ENCODE results near the gene PROZ. TPM values are rescaled to one million over a fixed set of nuclear protein-coding genes. Genes with fewer than 3 reads are reported as not detected.

PROZ gene
- total RNA-seq, 2 experiments from 2014 or later, result 0.19 TPM; not detected in 1

DNA sequence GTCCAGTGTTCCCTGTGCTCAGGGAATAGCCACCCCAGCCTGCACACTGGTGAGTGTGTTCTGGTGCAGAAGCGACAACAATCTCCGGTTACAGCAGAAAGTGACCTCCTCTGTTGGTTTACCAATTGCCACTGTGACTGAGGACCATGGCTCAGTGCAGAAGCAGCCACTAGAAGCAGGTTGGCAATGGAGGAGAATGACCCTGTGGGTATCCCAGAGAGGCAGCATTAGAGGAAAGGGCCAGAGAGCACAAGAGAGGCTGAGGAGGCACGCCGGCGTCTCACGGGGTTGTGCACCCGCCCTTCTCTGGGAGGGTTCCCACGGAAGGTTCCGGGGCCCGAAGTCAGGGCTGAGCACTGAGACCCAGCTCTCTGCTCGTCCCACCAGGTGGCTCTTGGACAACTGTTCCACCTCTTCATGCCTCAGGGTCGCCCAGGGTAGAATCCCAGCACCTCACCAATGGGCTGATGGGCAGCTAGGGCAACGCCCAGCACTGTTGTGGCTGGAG is 14.0 kb downstream of the PROZ start:
- Mint-ChIP-seq H3K9me3 (no peaks in the 10 kb centered on the region), H3K27me3 (no peaks in the 10 kb centered on the region), H3K27ac (peak overlapping the region; percentile 46), H3K4me3 (no peak overlapping the region), H3K36me3 (ENCODE audit: low read depth) (peaks cover 64% of the 10 kb centered on the region), H3K4me1 (peaks cover 45% of the 10 kb centered on the region)
- no peak for DNase-seq
- CTCF ChIA-PET, result interaction anchor here (0.9 to 1.1 kb wide), 2 partner anchors 10 to 207 kb away, joined by 3 read pairs; no protein-coding TSS in a partner anchor
- POLR2A ChIA-PET, result no interaction called here

DNA sequence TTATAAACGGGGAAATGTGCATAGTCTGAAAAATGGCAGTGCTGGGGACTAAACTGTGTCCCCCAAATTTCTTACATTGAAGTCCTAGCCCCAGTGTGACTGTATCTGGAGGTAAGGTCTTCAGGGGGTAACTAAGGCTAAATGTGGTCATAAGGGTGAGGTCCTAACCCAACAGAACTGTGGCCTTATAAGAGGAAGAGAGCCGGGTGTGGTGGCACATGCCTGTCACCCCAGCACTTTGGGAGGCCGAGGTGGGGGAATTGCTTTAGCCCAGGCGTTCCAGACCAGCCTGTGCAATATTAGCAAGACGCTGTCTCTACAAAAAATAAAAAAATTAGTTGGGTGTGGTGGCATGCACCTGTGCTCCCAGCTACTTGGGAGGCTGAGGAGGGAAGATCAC is 17.8 kb downstream of the PROZ start:
- Mint-ChIP-seq H3K36me3 (ENCODE audit: low read depth) (peaks cover 72% of the 10 kb centered on the region), H3K27me3 (no peaks in the 10 kb centered on the region), H3K4me3 (peak overlapping the region; percentile 46), H3K9me3 (no peaks in the 10 kb centered on the region), H3K27ac (peak overlapping the region; percentile 99), H3K4me1 (peaks cover 72% of the 10 kb centered on the region)
- CTCF ChIA-PET, result interaction anchor here (0.6 to 1.2 kb wide), 3 partner anchors 15 to 575 kb away, joined by 3 to 4 read pairs (median 3); no protein-coding TSS in a partner anchor
- POLR2A ChIA-PET, result no interaction called here
- peak; percentile 58 for DNase-seq

DNA sequence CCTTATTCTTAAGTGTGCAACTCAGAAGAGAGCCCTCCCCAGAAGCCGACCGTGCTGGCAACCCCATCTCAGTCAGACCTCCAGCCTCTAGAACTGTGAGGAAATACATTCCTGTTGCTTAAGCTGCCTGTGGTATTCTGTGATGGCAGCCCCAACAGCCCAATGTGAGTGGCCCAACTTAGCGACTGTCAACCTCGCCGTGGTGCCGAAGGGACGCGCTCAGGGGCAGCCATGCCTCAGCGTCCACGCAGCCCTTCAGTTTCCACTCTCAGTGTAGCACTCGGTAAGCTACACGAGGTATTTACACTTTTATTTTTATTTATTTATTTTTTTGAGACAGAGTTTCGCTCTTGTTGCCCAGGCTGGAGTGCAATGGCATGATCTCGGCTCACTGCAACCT is 18.4 kb downstream of the PROZ start:
- Mint-ChIP-seq H3K9me3 (no peaks in the 10 kb centered on the region), H3K4me1 (peaks cover 71% of the 10 kb centered on the region), H3K27me3 (no peaks in the 10 kb centered on the region), H3K27ac (peak overlapping the region; percentile 99), H3K4me3 (no peak overlapping the region), H3K36me3 (ENCODE audit: low read depth) (peaks cover 72% of the 10 kb centered on the region)
- CTCF ChIA-PET, result interaction anchor here (1.2 kb wide), 1 partner anchor 15 kb away, joined by 3 read pairs; no protein-coding TSS in a partner anchor
- no peak for DNase-seq
- POLR2A ChIA-PET, result no interaction called here

DNA sequence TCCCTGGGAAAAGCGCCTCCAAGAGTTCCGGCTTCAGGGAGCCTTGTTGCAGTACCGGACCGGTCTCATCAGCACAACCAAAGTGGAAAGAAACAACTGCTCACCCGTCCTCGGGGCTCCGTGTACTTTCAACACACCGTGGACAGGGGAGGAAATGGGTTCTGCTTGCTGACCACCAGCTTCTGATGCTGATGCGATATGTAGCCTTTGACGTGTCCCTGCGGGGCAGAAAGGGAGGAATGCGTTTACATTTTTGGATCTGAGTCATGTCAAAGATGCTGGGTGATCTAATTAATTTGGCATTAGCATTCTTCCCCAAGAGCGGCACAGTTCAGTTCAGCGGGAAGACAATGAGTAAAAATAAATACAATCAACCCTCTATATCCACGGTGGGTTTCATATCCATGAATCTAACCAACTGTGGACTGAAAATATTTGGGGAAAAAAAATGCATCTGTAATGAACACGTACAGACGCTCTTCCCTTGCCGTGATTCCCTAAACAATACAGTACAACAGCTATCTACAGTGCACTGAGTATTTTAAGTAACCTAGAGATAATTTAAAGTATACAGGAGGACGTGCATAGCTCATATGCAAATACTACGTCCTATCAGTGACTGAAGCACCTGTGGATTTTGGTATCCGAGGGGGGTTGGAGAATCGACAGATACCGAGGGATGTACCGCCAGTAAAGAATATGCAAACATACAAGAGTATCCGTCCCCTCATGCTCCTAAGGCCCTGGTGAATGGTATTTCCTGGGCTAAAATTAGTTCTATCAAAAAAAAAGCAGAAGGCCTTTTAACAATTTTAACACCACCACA is 19.8 kb downstream of the PROZ start:
- H3K27ac Mint-ChIP-seq, result peak overlapping the region; percentile 74
- no peak overlapping the region for H3K4me3 Mint-ChIP-seq
- H3K36me3 Mint-ChIP-seq (ENCODE audit: low read depth), result peaks cover 76% of the 10 kb centered on the region
- no peaks in the 10 kb centered on the region for H3K27me3 Mint-ChIP-seq
- CTCF ChIA-PET, result interaction anchor here (0.6 to 0.7 kb wide), 2 partner anchors 9 to 414 kb away, joined by 3 read pairs; no protein-coding TSS in a partner anchor
- POLR2A ChIA-PET, result no interaction called here
- no peaks in the 10 kb centered on the region for H3K9me3 Mint-ChIP-seq
- H3K4me1 Mint-ChIP-seq, result peaks cover 76% of the 10 kb centered on the region
- DNase-seq, result no peak

DNA sequence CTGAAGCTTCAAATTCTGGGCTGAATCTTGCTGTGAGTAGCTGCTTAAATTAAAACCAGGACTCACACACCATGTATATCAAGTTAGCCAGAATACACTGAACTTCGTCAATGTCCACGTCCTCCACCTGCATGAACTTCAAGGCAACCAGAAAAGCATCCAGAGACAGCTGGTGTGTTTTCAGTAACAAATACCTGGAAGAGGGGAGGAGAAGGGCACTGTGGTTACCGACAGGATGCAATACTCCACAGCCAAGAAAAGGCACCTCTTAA is 20.4 kb downstream of the PROZ start:
- POLR2A ChIA-PET, result no interaction called here
- DNase-seq, result no peak

DNA sequence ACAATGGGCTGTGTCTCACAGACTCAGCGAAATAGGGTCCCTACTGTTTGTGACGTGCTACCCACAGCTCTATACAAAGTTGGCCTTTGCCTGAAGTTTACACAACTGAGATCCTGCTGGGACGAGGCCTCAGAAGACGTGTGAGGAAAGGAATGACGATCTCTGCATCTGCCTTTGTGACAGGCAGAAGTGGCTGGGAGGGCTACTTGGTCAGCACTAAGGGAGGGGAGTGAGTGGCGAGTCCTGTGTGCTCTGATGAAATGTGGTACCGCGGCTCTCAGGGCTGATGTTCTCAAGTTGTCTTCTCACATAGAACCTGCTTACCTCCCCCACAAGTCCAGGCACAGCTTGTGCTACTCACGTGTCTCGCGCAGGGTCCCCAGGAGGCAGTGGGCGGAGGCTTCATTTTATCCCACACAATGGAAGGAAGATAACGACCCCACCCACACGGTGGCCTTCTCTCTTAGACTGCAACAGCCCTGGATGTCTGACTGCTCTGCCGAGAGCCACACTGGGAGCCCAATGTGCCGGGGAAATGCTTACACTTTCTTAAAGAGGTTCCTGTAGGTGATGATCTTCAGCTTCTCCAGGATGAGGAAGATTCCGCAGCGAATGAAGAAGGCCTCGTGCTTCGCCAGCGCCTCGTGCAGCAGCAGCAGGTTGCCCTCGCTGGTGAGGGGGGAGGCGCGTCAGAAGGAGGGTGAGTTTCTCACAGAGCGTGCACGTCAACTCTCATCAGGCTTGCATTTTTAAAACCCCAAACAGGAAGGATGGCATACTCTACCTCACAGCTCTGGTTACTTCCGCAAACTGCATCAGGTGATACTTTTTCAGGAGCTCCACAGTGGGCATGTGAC is 21.2 kb downstream of the PROZ start:
- no peaks in the 10 kb centered on the region for H3K9me3 Mint-ChIP-seq
- H3K4me3 Mint-ChIP-seq, result no peak overlapping the region
- H3K4me1 Mint-ChIP-seq, result peaks cover 78% of the 10 kb centered on the region
- DNase-seq, result no peak
- CTCF ChIA-PET, result interaction anchor here (0.6 to 1.2 kb wide), 3 partner anchors 10 to 413 kb away, joined by 3 to 4 read pairs (median 3); no protein-coding TSS in a partner anchor
- POLR2A ChIA-PET, result no interaction called here
- peaks cover 78% of the 10 kb centered on the region for H3K36me3 Mint-ChIP-seq (ENCODE audit: low read depth)
- H3K27me3 Mint-ChIP-seq, result no peaks in the 10 kb centered on the region
- H3K27ac Mint-ChIP-seq, result peak overlapping the region; percentile 86

More for the DNA sequence above, 20.4 kb downstream of the PROZ start:
- Mint-ChIP-seq H3K4me1 (peaks cover 79% of the 10 kb centered on the region), H3K27me3 (no peaks in the 10 kb centered on the region), H3K36me3 (ENCODE audit: low read depth) (peaks cover 82% of the 10 kb centered on the region), H3K9me3 (no peaks in the 10 kb centered on the region), H3K27ac (peak overlapping the region; percentile 86), H3K4me3 (peak overlapping the region; percentile 6)
- CTCF ChIA-PET, result interaction anchor here (0.6 to 0.7 kb wide), 2 partner anchors 10 to 413 kb away, joined by 3 read pairs; no protein-coding TSS in a partner anchor

DNA sequence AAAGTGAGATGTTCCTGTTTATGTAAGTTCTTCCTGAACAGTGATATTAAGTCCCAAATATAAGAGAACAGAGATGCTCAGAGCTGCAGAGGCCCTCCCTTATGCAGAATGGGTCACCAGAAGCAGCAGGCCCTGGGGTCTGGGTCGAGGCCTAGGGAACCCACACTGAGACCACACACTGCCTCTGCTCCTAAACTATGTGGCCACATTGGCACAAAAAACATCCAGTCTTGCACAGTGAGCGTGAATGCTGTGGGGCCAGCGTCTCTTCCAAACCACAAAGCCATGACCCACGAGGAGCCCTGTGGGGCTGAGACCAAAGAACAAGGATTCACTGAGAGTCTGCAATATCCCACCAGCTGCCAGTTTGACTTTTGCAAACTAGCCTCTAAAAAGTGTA is 23.6 kb downstream of the PROZ start:
- Mint-ChIP-seq H3K36me3 (ENCODE audit: low read depth) (peaks cover 71% of the 10 kb centered on the region), H3K9me3 (no peaks in the 10 kb centered on the region), H3K4me1 (peaks cover 77% of the 10 kb centered on the region), H3K27me3 (no peaks in the 10 kb centered on the region), H3K4me3 (no peak overlapping the region), H3K27ac (peak overlapping the region; percentile 80)
- ChIA-PET CTCF (interaction anchor here (1.5 to 1.6 kb wide), 2 partner anchors 9 to 28 kb away, joined by 3 to 4 read pairs; partner anchors contain the start of gene CUL4A), POLR2A (no interaction called here)
- DNase-seq, result no peak

DNA sequence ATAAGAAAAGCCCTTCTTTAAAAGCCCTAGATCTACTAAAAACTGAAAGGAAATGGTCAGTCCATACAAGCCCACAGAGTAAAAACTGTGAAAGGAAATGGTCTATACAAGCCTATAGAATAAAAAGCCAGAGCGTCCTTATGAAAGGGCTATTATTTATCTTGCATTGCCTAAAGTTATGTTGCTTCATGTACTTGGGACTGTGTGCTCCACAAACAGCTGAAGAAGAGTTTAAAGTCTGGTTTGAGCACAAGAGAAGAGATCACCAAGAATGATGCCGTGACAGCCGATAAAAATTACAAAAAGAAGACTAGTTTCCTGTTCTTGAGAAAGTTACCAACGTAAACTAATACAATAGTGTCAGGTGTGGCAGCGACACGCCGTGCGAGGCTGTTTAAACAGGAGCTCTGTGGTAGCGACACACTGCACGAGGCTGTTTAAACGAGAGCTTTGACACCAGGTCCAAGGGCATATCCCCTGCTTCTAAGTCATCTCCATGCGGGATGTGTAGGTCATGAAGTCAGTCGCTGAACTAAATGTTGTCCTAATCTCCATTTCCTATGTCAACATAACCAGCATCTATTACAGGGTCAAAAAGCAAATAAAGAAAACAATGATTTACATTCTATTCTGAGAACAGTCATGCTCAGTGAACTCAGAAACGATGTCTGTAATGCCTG is 25.1 kb downstream of the PROZ start:
- H3K4me1 Mint-ChIP-seq, result peaks cover 82% of the 10 kb centered on the region
- peaks cover 76% of the 10 kb centered on the region for H3K36me3 Mint-ChIP-seq (ENCODE audit: low read depth)
- POLR2A ChIA-PET, result no interaction called here
- no peak for DNase-seq
- H3K4me3 Mint-ChIP-seq, result peak overlapping the region; percentile 25
- H3K27me3 Mint-ChIP-seq, result no peaks in the 10 kb centered on the region
- CTCF ChIA-PET, result interaction anchor here (1.0 to 1.6 kb wide), 3 partner anchors 9 to 26 kb away, joined by 3 to 4 read pairs (median 3); partner anchors contain the start of gene CUL4A
- peaks cover 1% of the 10 kb centered on the region for H3K9me3 Mint-ChIP-seq
- H3K27ac Mint-ChIP-seq, result peak overlapping the region; percentile 57

DNA sequence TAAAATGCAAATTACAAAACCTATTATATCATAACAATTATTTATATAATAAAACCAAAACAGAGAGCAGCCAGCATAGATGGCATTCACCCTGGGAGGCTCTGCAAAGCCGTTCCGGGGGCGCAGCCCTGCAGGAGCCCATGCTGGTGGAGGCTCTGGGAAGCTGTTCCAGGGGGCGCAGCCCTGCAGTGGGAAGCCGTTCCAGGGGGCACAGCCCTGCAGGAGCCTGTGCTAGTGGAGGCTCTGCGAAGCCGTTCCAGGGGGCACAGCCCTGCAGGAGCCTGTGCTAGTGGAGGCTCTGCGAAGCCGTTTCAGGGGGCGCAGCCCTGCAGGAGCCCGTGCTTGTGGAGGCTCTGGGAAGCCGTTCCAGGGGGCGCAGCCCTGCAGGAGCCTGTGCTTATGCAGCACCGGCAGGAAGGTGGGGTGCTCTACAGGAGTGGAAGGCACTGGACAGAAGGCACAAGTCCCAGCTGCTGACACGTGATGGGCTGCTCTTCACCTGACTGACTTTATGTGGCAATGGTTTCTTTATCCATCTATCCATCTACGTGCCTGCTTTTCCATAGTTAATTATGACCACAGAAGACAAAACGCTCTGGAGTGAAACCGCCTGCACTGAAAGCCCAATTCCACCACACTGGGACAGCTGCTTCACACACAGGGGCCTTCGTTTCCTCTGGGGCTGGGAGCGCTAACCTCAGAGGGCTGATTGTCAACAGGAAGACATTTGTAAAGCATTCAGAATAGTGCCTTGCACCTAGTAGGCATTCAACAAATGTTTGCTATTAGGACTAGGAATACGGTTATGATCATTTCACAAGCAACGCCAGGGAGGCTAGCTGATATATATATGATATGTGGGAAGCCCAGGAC is 26.4 kb downstream of the PROZ start:
- POLR2A ChIA-PET, result no interaction called here
- H3K4me1 Mint-ChIP-seq, result peaks cover 77% of the 10 kb centered on the region
- no peaks in the 10 kb centered on the region for H3K27me3 Mint-ChIP-seq
- peaks cover 2% of the 10 kb centered on the region for H3K9me3 Mint-ChIP-seq
- CTCF ChIA-PET, result no interaction called here
- peak overlapping the region; percentile 88 for H3K27ac Mint-ChIP-seq
- peaks cover 74% of the 10 kb centered on the region for H3K36me3 Mint-ChIP-seq (ENCODE audit: low read depth)
- H3K4me3 Mint-ChIP-seq, result peak overlapping the region; percentile 58
- peak; percentile 33 for DNase-seq

DNA sequence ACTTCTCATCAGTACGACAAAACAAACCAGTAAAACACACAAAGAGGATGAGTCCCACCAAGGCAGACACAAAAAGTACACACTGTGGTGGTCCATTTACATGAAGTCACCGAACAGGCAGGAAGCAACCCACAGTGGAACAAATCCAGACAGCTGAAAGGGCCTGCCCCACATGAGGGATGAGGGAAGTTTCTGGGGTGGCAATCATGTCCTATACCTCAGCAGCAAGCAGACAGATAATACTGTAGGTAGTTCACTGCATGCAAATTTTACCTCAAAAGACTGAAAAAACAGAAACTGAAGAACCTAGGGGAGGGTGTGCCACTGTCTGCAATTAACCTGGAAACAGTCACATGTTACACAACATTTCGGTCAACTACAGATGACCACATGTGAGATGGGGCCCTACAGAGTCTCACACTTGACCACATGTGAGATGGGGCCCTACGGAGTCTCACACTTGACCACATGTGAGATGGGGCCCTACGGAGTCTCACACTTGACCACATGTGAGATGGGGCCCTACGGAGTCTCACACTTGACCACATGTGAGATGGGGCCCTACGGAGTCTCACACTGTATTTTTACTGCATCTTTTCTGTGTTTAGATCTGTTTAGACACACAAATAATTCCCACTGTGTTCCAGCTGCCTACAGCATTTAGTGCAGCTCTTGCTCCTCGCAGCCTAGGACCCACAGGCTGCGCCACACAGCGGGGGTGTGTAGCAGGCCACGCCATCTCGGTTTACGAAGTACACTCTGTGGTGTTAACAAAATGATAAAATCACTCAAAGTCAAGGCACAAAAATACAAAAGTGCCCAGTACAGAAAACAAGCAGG is 27.8 kb downstream of the PROZ start:
- Mint-ChIP-seq H3K36me3 (ENCODE audit: low read depth) (peaks cover 70% of the 10 kb centered on the region), H3K4me3 (no peak overlapping the region), H3K27ac (peak overlapping the region; percentile 76), H3K9me3 (peaks cover 2% of the 10 kb centered on the region), H3K4me1 (peaks cover 64% of the 10 kb centered on the region), H3K27me3 (no peaks in the 10 kb centered on the region)
- POLR2A ChIA-PET, result no interaction called here
- no peak for DNase-seq
- CTCF ChIA-PET, result interaction anchor here (1.0 kb wide), 1 partner anchor 24 kb away, joined by 4 read pairs; the partner anchor contains the start of gene CUL4A

DNA sequence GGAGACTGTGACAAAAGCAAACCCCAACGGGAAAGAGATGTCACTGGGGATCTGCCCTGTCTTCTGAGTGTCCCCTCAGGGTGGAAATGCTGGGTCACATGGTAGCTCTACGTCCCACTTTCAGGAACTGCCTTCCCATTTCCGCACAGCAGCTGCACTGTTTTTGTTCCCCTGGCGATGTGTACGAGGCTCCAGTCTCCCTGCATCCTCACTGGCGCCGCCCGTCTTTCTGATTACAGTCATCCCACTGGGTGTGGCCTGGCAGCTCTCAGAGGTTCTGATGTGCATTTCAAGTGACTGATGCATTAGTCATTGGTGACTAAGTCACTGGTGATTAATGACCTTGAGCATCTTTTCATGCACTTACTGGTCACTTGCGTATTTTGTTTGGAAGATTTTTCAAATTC is 28.8 kb downstream of the PROZ start:
- peaks cover 57% of the 10 kb centered on the region for H3K4me1 Mint-ChIP-seq
- POLR2A ChIA-PET, result no interaction called here
- no peak overlapping the region for H3K4me3 Mint-ChIP-seq
- DNase-seq, result no peak
- H3K9me3 Mint-ChIP-seq, result peaks cover 2% of the 10 kb centered on the region
- H3K27ac Mint-ChIP-seq, result peak overlapping the region; percentile 58
- CTCF ChIA-PET, result interaction anchor here (1.0 kb wide), 1 partner anchor 23 kb away, joined by 4 read pairs; the partner anchor contains the start of gene CUL4A
- peaks cover 61% of the 10 kb centered on the region for H3K36me3 Mint-ChIP-seq (ENCODE audit: low read depth)
- H3K27me3 Mint-ChIP-seq, result no peaks in the 10 kb centered on the region
